Breast epithelium (tissue), 4 donors: ENCODE measurements around the gene TRIM56. TPM values are rescaled to one million over a fixed set of nuclear protein-coding genes. Genes with fewer than 3 reads are reported as not detected.
"Not testable (repeated sequence)": the region's sequence is repeated elsewhere in the genome, so short reads cannot be mapped to it uniquely, and the experiment has no call there.

ENCODE experiments used
- DNase-seq, 2 donors: peaks; one replicate each; pipeline ENCODE4 v3.0.0-alpha.2; 2019; ENCODE audit warnings: low spot score in 2 of 2
- H3K27ac ChIP-seq, 2 donors: fragments of 200-600 bp; sonication (generic) in 1 of 2; one replicate each; pipeline ENCODE4 v1.5.1; 2016 to 2019; ENCODE audit warnings: mild to moderate bottlenecking in 1 of 2
- H3K27me3 ChIP-seq, 2 donors: fragments of 200-600 bp; sonication (generic) in 1 of 2; one replicate each; pipeline versions ENCODE4 v1.5.1 to v1.6.0; 2017 to 2019; ENCODE audit warnings: control low read depth in 1 of 2, mild to moderate bottlenecking in 1 of 2
- H3K36me3 ChIP-seq: fragments of 200-600 bp; one replicate; pipeline ENCODE4 v1.5.1; 2019
- H3K4me1 ChIP-seq, 2 donors: fragments of 200-600 bp; sonication (generic); one replicate each; pipeline ENCODE4 v1.5.1; 2016 to 2019; ENCODE audit warnings: control low read depth in 1 of 2
- H3K4me3 ChIP-seq, 3 donors: fragments of 200-600 bp; sonication (generic); 1 replicate in 2 of 3; 2 replicates in 1 of 3; pipeline ENCODE4 v1.5.1; 2016 to 2019; ENCODE audit warnings: mild to moderate bottlenecking in 3 of 3, moderate library complexity in 2 of 3
- H3K9me3 ChIP-seq, 2 donors: fragments of 200-600 bp; sonication (generic) in 1 of 2; one replicate each; pipeline ENCODE4 v1.5.1; 2016 to 2019; ENCODE audit warnings: control low read depth in 1 of 2
- POLR2A ChIP-seq: fragments of 450-650 bp; IDR thresholded peaks from one replicate; pipeline ENCODE4 v1.6.1; 2016; ENCODE audit warnings: antibody characterized with exemption, mild to moderate bottlenecking, moderate library complexity
- POLR2AphosphoS5 ChIP-seq, 3 donors: sonication (generic); formaldehyde crosslinking; IDR thresholded peaks; one replicate each; pipeline ENCODE4 v1.6.1; 2017; ENCODE audit warnings: antibody characterized with exemption in 3 of 3
- intact Hi-C: fragments of 100-400 bp; cut with DNase I; formaldehyde crosslinking; loops from one replicate; pipeline ENCODE4 v1.15.1; 2023; ENCODE audit warnings: low total_unique reads
- total RNA-seq, 3 donors: library from RNA; depleted of rRNA; stranded (reverse); fragments of >200 nt; gene quantifications; one replicate each; pipeline ENCODE4 v1.1.0, GENCODE V29; 2016
- TF ChIP-seq, protein P1 (sequence below), 3 donors: fragments of 450-650 bp; IDR thresholded peaks; one replicate each; pipeline ENCODE4 v1.5.1; 2016 to 2017; ENCODE audit warnings: antibody characterized with exemption in 3 of 3, mild to moderate bottlenecking in 3 of 3, moderate library complexity in 3 of 3

TRIM56 gene
- total RNA-seq, 3 donors from 2014 or later, result 14.1 to 21.6 (median 19.9) TPM

DNA sequence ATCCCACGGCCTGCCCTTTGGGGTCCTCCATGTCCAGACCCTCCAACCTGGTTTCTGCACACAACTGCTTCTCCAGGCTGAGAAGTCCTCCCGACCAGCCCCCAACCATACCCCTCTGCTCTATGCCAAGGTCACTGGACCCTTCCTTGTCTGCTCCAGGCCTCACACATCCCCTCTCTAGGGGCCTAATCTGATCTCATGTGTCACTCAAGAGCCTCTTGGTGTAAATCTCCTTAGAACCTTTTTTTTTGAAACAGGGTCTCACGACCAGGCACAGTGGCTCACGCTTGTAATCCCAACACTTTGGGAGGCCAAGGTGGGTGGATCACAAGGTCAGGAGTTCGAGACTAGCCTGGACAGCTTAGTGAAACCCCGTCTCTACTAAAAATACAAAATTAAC lies 24.1 kb downstream of the TRIM56 start:
- no peak overlapping the region for H3K4me3 ChIP-seq
- H3K4me1 ChIP-seq, result peaks cover 0 to 3% of the 10 kb centered on the region in 2 donors
- no peaks in the 10 kb centered on the region for H3K27me3 ChIP-seq
- H3K9me3 ChIP-seq, result no peaks in the 10 kb centered on the region
- intact Hi-C loops, result no loop called here
- H3K27ac ChIP-seq, result peak overlapping the region in 1 of 2 donors; percentile 25
- no peaks in the 10 kb centered on the region for H3K36me3 ChIP-seq
- no peak for DNase-seq
- TF ChIP-seq POLR2A, result no peak
- TF ChIP-seq, protein P1, sequence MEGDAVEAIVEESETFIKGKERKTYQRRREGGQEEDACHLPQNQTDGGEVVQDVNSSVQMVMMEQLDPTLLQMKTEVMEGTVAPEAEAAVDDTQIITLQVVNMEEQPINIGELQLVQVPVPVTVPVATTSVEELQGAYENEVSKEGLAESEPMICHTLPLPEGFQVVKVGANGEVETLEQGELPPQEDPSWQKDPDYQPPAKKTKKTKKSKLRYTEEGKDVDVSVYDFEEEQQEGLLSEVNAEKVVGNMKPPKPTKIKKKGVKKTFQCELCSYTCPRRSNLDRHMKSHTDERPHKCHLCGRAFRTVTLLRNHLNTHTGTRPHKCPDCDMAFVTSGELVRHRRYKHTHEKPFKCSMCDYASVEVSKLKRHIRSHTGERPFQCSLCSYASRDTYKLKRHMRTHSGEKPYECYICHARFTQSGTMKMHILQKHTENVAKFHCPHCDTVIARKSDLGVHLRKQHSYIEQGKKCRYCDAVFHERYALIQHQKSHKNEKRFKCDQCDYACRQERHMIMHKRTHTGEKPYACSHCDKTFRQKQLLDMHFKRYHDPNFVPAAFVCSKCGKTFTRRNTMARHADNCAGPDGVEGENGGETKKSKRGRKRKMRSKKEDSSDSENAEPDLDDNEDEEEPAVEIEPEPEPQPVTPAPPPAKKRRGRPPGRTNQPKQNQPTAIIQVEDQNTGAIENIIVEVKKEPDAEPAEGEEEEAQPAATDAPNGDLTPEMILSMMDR (IDR thresholded peaks at IDR 0.05), result no peak
- no peak for TF ChIP-seq POLR2AphosphoS5 (IDR thresholded peaks at IDR 0.05)

DNA sequence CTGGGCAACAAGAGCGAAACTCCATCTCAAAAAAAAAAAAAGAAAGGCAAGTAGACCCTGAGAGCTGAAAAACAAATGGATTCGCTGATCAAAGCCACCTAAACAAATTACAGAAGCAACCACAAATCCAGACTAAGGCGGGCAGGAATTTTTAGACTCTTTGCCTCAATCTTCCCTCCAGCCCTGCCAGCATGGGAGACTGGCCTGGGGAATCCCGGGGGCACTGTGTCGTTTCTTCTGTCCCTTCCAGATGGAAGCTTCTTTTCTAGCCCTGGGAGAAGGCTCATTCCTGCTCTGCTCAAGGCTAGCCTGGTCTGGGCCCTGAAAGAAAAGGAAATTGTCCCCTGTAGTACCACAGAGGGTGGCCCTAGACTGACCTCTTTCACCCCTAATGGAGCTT lies 26.0 kb downstream of the TRIM56 start:
- H3K36me3 ChIP-seq, result no peaks in the 10 kb centered on the region
- intact Hi-C loops, result no loop called here
- H3K9me3 ChIP-seq, result no peaks in the 10 kb centered on the region

DNA sequence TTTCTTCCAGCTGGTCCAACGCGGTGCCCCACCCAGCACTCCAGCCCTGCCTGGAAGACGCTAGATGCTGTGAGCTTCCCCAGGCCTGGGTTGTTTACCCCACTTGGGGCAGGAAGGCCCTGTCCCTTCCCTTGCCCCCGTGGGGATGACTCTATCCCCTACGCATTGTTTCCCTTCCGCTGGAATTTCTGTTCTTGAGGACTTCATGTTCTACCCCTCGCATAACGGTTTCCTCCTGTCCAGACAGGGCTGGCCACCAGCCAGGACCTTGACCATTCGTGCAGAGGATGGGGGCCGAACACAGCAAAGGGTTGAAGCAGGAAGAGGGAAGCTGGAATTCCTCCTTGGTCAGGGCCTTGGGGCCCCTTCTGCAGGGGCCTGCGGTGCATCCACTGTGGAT lies 27.0 kb downstream of the TRIM56 start:
- Histone ChIP-seq H3K27ac (peak overlapping the region in 1 of 2 donors; percentile 68), H3K36me3 (no peaks in the 10 kb centered on the region), H3K27me3 (no peaks in the 10 kb centered on the region), H3K4me1 (peaks cover 0 to 3% of the 10 kb centered on the region in 2 donors), H3K4me3 (no peak overlapping the region), H3K9me3 (no peaks in the 10 kb centered on the region)
- TF ChIP-seq, protein P1 (IDR thresholded peaks at IDR 0.05), result no peak
- TF ChIP-seq POLR2AphosphoS5 (IDR thresholded peaks at IDR 0.05), result peak in 1 of 3 donors; percentile 23
- DNase-seq, result no peak
- intact Hi-C loops, result no loop called here

More for the DNA sequence above, 26.0 kb downstream of the TRIM56 start:
- no peak overlapping the region for H3K4me3 ChIP-seq
- H3K4me1 ChIP-seq, result peaks cover 0 to 3% of the 10 kb centered on the region in 2 donors
- no peak for DNase-seq
- no peaks in the 10 kb centered on the region for H3K27me3 ChIP-seq
- no peak overlapping the region for H3K27ac ChIP-seq
- TF ChIP-seq POLR2AphosphoS5 (IDR thresholded peaks at IDR 0.05) (no peak), POLR2A (no peak)
- TF ChIP-seq, protein P1 (IDR thresholded peaks at IDR 0.05), result no peak

DNA sequence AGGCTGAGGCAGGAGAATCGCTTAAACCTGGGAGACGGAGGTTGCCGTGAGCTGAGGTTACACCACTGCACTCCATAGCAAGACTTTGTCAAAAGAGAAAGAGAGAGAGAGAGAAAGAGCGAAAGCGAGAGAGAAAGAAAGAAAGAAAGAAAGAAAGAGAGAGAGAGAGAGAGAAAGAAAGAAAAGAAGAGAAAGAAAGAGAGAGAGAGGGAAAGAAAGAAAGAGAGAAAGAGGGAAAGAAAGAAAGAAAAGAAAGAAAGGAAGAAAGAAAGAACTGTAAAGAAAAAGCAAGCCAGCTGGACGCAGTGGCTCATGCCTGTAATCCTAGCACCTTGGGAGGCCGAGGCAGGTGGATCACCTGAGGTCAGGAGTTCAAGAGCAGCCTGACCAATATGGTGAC lies 27.9 kb downstream of the TRIM56 start:
- intact Hi-C loops, result not testable (repeated sequence)

DNA sequence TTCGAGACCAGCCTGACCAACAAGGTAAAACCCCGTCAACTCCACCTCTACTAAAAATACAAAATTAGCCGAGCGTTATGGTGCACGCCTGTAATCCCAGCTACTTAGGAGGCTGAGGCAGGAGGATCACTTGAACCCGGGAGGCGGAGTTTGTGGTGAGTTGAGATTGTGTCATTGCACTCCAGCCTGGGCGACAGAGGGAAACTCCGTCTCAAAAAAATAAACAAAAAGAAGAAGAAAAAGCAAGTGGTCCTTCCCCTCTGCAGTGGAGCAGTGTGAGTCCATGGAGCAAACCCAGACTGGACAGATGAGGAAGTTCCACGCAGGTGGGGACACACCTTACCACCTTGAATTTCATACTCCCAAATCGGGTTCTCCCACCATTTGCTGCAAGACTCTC lies 28.6 kb downstream of the TRIM56 start:
- TF ChIP-seq POLR2A, result no peak
- TF ChIP-seq, protein P1 (IDR thresholded peaks at IDR 0.05), result no peak
- no peak for TF ChIP-seq POLR2AphosphoS5 (IDR thresholded peaks at IDR 0.05)
- Histone ChIP-seq H3K9me3 (no peaks in the 10 kb centered on the region), H3K36me3 (no peaks in the 10 kb centered on the region), H3K27me3 (no peaks in the 10 kb centered on the region), H3K4me3 (no peak overlapping the region), H3K4me1 (peaks cover 0 to 2% of the 10 kb centered on the region in 2 donors), H3K27ac (no peak overlapping the region)
- intact Hi-C loops, result no loop called here
- DNase-seq, result no peak

More for the DNA sequence above, 27.9 kb downstream of the TRIM56 start:
- not testable (repeated sequence) for DNase-seq, H3K27me3 ChIP-seq, H3K27ac ChIP-seq, H3K9me3 ChIP-seq, H3K36me3 ChIP-seq, H3K4me1 ChIP-seq, H3K4me3 ChIP-seq

DNA sequence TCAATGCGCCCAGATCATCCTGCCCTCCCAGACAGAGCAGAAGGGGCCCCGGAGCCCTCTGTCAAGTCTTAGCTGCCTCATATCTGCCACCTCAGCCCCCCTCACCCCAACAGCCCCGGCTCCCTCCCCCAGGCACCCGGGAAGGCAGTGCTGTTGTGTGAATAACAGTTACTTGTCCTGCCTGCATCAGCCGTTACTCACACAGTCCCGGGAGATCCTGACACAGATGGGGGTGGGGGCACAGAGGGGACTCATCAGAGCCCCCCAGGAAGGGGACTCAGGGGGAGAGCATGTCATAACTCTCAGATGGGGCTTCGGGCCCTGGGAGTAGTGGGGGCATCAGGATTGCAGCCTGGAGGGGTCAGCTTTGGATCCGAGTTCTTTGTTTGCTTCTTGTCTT lies 29.2 kb downstream of the TRIM56 start:
- H3K27me3 ChIP-seq, result no peaks in the 10 kb centered on the region
- TF ChIP-seq, protein P1 (IDR thresholded peaks at IDR 0.05), result no peak
- no peak for TF ChIP-seq POLR2AphosphoS5 (IDR thresholded peaks at IDR 0.05)
- TF ChIP-seq POLR2A, result no peak
- H3K4me1 ChIP-seq, result no peaks in the 10 kb centered on the region
- H3K4me3 ChIP-seq, result no peak overlapping the region
- intact Hi-C loops, result no loop called here
- no peaks in the 10 kb centered on the region for H3K9me3 ChIP-seq
- H3K27ac ChIP-seq, result no peak overlapping the region
- DNase-seq, result no peak
- no peaks in the 10 kb centered on the region for H3K36me3 ChIP-seq
